ACC112 (cell line): ENCODE measurements around the gene DENND5B.

Experiments used
- H2AFZ ChIP-seq: fragments of 200-600 bp; sonication (generic); one replicate; pipeline ENCODE4 v1.6.0; 2017; ENCODE audit warnings: antibody characterized with exemption, low read length; ENCODE audit not compliant: unreplicated experiment
- H3K27ac ChIP-seq: fragments of 200-600 bp; sonication (generic); 2 replicates; pipeline ENCODE4 v1.5.1; 2014; ENCODE audit warnings: low read depth, mild to moderate bottlenecking, antibody characterized with exemption, low read length, moderate library complexity
- H3K27me3 ChIP-seq: fragments of 200-600 bp; sonication (generic); 2 replicates; pipeline ENCODE4 v1.6.1; 2014; ENCODE audit warnings: mild to moderate bottlenecking, antibody characterized with exemption, low read length, moderate library complexity, mixed read lengths; ENCODE audit not compliant: insufficient read depth
- H3K36me3 ChIP-seq: fragments of 200-600 bp; sonication (generic); 2 replicates; pipeline ENCODE4 v1.6.1; 2016; ENCODE audit warnings: mild to moderate bottlenecking, antibody characterized with exemption, low read length, moderate library complexity, mixed read lengths; ENCODE audit not compliant: insufficient read depth
- H3K4me1 ChIP-seq: fragments of 200-600 bp; sonication (generic); one replicate; pipeline ENCODE4 v1.6.1; 2016; ENCODE audit warnings: low read length, mixed read lengths; ENCODE audit not compliant: insufficient read depth, unreplicated experiment, control insufficient read depth
- H3K4me3 ChIP-seq: fragments of 200-600 bp; sonication (generic); 2 replicates; pipeline ENCODE4 v1.5.1; 2014; ENCODE audit warnings: mild to moderate bottlenecking, low read depth, low read length
- H3K79me2 ChIP-seq: fragments of 200-600 bp; sonication (generic); one replicate; pipeline ENCODE4 v1.6.0; 2016; ENCODE audit warnings: low read length; ENCODE audit not compliant: control insufficient read depth, unreplicated experiment, insufficient read depth

The DENND5B gene

GRCh38 chr12:31522607-31523006, 68.3 kb downstream of the DENND5B start:
- Histone ChIP-seq H3K36me3 (no peaks in the 10 kb centered on the region), H3K4me1 (peaks cover 44% of the 10 kb centered on the region), H3K27me3 (no peaks in the 10 kb centered on the region), H3K79me2 (peaks cover 12% of the 10 kb centered on the region), H2AFZ (no peak overlapping the region), H3K27ac (no peak overlapping the region), H3K4me3 (no peak overlapping the region)

- no peak overlapping the region for H3K27ac ChIP-seq
- peaks cover 50% of the 10 kb centered on the region for H3K4me1 ChIP-seq
- H2AFZ ChIP-seq, result no peak overlapping the region
- peaks cover 12% of the 10 kb centered on the region for H3K79me2 ChIP-seq
- H3K4me3 ChIP-seq, result no peak overlapping the region
- no peaks in the 10 kb centered on the region for H3K36me3 ChIP-seq
- no peaks in the 10 kb centered on the region for H3K27me3 ChIP-seq
Observed at GRCh38 chr12:31521964-31522363, 69.0 kb downstream of the DENND5B start.

GRCh38 chr12:31519511-31519910, 71.4 kb downstream of the DENND5B start:
- H3K4me1 ChIP-seq, result peaks cover 39% of the 10 kb centered on the region
- H3K27me3 ChIP-seq, result no peaks in the 10 kb centered on the region
- H3K36me3 ChIP-seq, result no peaks in the 10 kb centered on the region
- peak overlapping the region; percentile 15 for H2AFZ ChIP-seq
- H3K4me3 ChIP-seq, result peak overlapping the region; percentile 44
- H3K79me2 ChIP-seq, result peaks cover 12% of the 10 kb centered on the region
- H3K27ac ChIP-seq, result peak overlapping the region; percentile 99

GRCh38 chr12:31518680-31519227, 72.2 kb downstream of the DENND5B start:
- H3K4me3 ChIP-seq, result peak overlapping the region; percentile 44
- peaks cover 6% of the 10 kb centered on the region for H3K79me2 ChIP-seq
- H3K27ac ChIP-seq, result peak overlapping the region; percentile 99
- H3K36me3 ChIP-seq, result no peaks in the 10 kb centered on the region
- no peak overlapping the region for H2AFZ ChIP-seq
- H3K27me3 ChIP-seq, result no peaks in the 10 kb centered on the region
- peaks cover 33% of the 10 kb centered on the region for H3K4me1 ChIP-seq

- Histone ChIP-seq H3K4me3 (0 out of 2 replicates have a peak overlapping the region, but pooled peaks have one; percentile 13), H3K27me3 (no peaks in the 10 kb centered on the region), H3K4me1 (peaks cover 33% of the 10 kb centered on the region), H3K79me2 (peaks cover 4% of the 10 kb centered on the region), H3K27ac (peak overlapping the region; percentile 99), H3K36me3 (no peaks in the 10 kb centered on the region), H2AFZ (no peak overlapping the region)
Observed at GRCh38 chr12:31517994-31518393, 72.9 kb downstream of the DENND5B start.

- H3K4me1 ChIP-seq, result peaks cover 30% of the 10 kb centered on the region
- H3K79me2 ChIP-seq, result peaks cover 5% of the 10 kb centered on the region
- H3K27me3 ChIP-seq, result no peaks in the 10 kb centered on the region
- no peak overlapping the region for H2AFZ ChIP-seq
- H3K36me3 ChIP-seq, result no peaks in the 10 kb centered on the region
- no peak overlapping the region for H3K27ac ChIP-seq
- H3K4me3 ChIP-seq, result no peak overlapping the region
Observed at GRCh38 chr12:31516702-31517101, 74.2 kb downstream of the DENND5B start.

- peaks cover 26% of the 10 kb centered on the region for H3K4me1 ChIP-seq
- no peaks in the 10 kb centered on the region for H3K27me3 ChIP-seq
- no peak overlapping the region for H3K4me3 ChIP-seq
- H3K79me2 ChIP-seq, result peaks cover 2% of the 10 kb centered on the region
- H3K27ac ChIP-seq, result no peak overlapping the region
- H2AFZ ChIP-seq, result no peak overlapping the region
- H3K36me3 ChIP-seq, result no peaks in the 10 kb centered on the region
Observed at GRCh38 chr12:31514912-31515311, 76.0 kb downstream of the DENND5B start.

GRCh38 chr12:31510034-31510433, 80.9 kb downstream of the DENND5B start:
- no peak overlapping the region for H2AFZ ChIP-seq
- peaks cover 5% of the 10 kb centered on the region for H3K79me2 ChIP-seq

GRCh38 chr12:31508436-31509150, 82.3 kb downstream of the DENND5B start:
- no peak overlapping the region for H2AFZ ChIP-seq
- peaks cover 5% of the 10 kb centered on the region for H3K79me2 ChIP-seq
- H3K4me3 ChIP-seq, result no peak overlapping the region
- H3K27ac ChIP-seq, result peak overlapping the region; percentile 49; the same call in 1 of the 2 replicates
- peaks cover 17% of the 10 kb centered on the region for H3K4me1 ChIP-seq
- H3K27me3 ChIP-seq, result no peaks in the 10 kb centered on the region
- H3K36me3 ChIP-seq, result peaks cover 3% of the 10 kb centered on the region; the same call in 1 of the 2 replicates

More at GRCh38 chr12:31510034-31510433, 80.9 kb downstream of the DENND5B start:
- Histone ChIP-seq H3K36me3 (peaks cover under 1% of the 10 kb centered on the region; the same call in 1 of the 2 replicates), H3K4me1 (peaks cover 17% of the 10 kb centered on the region), H3K27me3 (no peaks in the 10 kb centered on the region), H3K4me3 (no peak overlapping the region), H3K27ac (no peak overlapping the region)

- no peaks in the 10 kb centered on the region for H3K27me3 ChIP-seq
- H2AFZ ChIP-seq, result no peak overlapping the region
- peaks cover 17% of the 10 kb centered on the region for H3K4me1 ChIP-seq
- peaks cover 3% of the 10 kb centered on the region; the same call in 1 of the 2 replicates for H3K36me3 ChIP-seq
- peak overlapping the region; percentile 49; the same call in 1 of the 2 replicates for H3K27ac ChIP-seq
- peaks cover 5% of the 10 kb centered on the region for H3K79me2 ChIP-seq
- H3K4me3 ChIP-seq, result no peak overlapping the region
Observed at GRCh38 chr12:31507966-31508365, 83.0 kb downstream of the DENND5B start.
